HG03342 (cell line): Measurements from ENCODE around the gene GNMT.
"Not testable (repeated sequence)": the region's sequence is repeated elsewhere in the genome, so short reads cannot be mapped to it uniquely, and the experiment has no call there.

Experiments used
- ATAC-seq: cut with Tn5 transposase; IDR thresholded peaks from one replicate; pipeline ENCODE4 v1.9.1; 2021; ENCODE audit warnings: mild to moderate bottlenecking, moderate library complexity; ENCODE audit not compliant: unreplicated experiment

The GNMT gene

GRCh38 chr6:42940493-42941045 is 20.0 kb upstream of the GNMT start:
- no peak for ATAC-seq

DNA sequence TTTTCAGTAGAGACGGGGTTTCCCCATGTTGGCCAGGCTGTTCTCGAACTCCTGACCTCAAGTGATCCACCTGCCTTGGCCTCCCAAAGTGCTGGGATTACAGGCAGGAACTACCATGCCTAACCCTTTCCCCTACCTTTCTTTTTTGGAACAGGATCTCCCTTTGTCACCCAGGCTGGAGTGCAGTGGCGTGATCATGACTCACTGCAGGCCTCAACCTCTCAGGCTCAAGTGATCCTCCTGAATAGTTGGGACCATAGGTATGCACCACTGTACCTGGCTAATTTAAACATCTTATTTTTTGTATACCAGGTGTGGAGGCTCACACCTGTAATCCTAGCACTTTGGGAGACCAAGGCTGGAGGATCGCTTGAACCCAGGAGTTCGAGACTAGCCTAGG is 19.2 kb upstream of the GNMT start:
- ATAC-seq, result not testable (repeated sequence)

GRCh38 chr6:42942444-42942843 is 18.1 kb upstream of the GNMT start:
- no peak for ATAC-seq

DNA sequence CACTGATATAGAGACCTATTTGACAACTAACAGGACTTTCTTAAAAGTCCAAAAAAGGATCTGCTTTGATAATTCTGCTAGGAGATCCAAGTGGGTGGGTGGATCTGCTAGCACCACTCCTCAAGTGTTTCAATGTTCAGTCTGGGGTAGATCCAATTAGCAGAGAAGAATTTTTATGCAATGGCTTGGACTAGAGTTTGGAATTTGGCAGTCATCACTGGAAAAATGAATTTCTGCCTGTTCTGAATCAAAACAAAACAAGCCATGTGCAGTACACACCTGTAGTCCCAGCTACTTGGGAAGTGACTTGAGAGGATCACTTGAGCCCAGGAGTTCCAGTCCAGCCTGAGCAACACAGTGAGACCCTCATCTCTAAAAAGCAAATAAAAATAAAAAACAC is 12.6 kb upstream of the GNMT start:
- ATAC-seq, result no peak

GRCh38 chr6:42952389-42952788 is 8.2 kb upstream of the GNMT start:
- no peak for ATAC-seq

DNA sequence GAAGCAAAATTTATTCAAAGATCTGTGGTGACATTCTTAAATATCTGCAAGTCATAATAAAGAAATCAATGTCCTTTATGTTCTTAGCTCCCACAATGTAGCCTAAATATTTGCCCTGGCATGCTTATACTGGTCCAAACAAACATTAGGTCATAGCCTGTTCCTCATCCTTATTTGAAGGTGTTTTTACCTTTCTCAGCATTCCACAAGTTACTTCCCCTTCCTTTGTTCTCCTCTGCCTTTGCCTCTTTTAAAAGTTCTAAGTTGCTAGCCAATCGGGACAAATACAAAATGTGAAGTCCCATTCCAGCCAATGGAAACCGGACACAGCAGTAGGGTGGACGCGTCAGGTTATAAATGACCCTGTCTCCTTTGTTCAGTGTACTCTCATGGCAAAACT is 6.1 kb upstream of the GNMT start:
- ATAC-seq, result not testable (repeated sequence)

DNA sequence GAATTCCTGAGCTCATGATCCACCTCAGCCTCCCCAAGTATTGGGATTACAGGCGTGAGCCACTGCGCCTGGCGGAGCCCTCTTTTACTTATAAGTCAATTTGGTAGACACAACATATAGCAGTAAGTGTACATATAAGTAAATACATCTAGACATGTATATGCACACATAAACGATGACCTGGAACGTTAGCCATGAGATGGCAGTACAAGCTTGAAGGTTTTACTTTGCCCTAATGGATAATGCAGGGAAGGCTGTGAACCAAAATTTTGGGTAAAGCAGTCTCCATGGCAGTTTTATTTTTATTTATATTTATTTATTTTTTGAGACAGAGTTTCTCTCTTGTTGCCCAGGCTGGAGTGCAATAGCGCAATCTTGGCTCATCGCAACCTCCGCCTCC is 2.4 kb upstream of the GNMT start:
- ATAC-seq, result no peak

DNA sequence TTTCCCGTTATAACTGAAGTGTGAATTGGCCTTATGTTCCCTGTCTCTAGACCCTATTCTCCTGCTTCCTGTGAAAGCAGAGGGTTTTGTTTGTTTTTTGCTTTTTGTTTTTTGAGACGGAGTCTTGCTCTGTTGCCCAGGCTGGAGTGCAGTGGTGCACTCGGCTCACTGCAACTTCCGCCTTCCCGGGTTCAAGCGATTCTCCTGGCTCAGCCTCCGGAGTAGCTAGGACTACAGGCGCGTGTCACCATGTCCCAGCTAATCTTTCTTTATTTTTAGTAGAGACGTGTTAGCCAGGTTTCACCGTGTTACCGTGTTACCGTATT is 674 bp upstream of the GNMT start:
- ATAC-seq, result no peak

GRCh38 chr6:42961020-42961470 is 491 bp downstream of the GNMT start:
- ATAC-seq, result no peak

- ATAC-seq, result no peak
Observed at GRCh38 chr6:42962096-42962495, 1.5 kb downstream of the GNMT start.

DNA sequence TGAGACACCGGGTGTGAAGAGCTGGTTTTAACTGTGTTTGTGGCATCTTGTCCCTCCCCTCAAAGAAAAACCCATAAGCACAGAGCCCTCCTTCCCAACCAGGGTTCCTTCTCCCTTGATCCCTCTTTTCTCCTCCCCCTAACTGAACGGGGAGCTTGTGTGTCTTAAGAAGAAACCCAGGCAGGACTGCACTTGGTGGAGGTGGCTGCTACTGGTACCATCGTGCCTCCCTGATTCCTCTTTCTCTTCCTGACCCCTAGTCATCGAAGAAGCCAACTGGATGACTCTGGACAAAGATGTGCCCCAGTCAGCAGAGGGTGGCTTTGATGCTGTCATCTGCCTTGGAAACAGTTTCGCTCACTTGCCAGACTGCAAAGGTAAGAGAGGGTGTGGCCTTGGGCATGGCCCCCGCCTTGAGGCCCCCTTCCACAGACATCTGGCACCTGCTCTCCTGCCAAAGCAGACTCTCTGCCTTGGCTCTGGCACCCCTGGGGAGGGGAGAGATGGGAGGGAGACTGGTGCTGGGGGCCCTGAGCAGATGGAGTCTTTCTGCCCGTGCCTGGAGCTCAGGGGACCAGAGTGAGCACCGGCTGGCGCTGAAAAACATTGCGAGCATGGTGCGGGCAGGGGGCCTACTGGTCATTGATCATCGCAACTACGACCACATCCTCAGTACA is 2.1 kb downstream of the GNMT start:
- no peak for ATAC-seq

- no peak for ATAC-seq
Observed at GRCh38 chr6:42963179-42963854, 2.8 kb downstream of the GNMT start.

- ATAC-seq, result no peak
Observed at GRCh38 chr6:42963855-42964605, 3.5 kb downstream of the GNMT start.

DNA sequence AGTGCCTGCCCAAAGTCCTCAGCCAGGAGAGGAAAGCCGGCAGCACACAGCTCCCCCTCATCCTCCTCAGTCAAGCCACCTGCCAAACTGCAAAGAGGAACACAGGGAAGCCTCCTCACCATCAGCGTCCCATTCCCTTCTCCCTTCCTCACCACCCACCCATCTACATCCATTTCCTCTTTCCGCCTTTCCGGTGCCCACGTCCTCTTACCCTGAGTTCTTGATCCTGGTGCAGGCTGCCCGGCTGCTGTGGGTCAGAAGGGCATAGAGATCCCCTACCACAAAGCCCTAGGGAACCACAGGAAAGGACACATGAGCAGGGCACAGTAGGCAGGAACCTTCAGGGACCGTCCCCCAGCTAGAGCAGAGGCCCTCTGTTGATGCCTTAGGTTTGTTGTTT is 6.0 kb downstream of the GNMT start:
- ATAC-seq, result no peak

- no peak for ATAC-seq
Observed at GRCh38 chr6:42967228-42967627, 6.7 kb downstream of the GNMT start.

- ATAC-seq, result no peak
Observed at GRCh38 chr6:42968126-42968701, 7.7 kb downstream of the GNMT start.

DNA sequence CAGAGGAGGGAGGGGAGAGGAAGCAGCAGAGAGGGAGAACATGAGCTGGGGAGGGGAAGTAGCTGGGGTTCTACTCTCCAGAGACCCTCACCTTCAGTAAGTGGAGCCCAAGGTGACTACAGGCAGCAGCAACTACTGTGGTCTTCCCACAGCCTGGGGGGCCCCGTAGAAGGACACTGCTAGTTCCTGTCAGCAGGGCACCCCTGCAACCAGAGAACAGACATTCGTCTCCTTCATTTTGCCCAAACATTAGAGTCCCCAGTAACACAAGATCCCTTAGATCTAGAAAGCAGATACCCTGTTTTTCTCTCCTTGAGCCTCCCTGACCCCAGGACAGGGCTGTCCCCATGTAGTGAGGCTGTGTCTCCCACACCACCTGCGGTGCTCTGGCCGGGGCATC is 8.2 kb downstream of the GNMT start:
- no peak for ATAC-seq

DNA sequence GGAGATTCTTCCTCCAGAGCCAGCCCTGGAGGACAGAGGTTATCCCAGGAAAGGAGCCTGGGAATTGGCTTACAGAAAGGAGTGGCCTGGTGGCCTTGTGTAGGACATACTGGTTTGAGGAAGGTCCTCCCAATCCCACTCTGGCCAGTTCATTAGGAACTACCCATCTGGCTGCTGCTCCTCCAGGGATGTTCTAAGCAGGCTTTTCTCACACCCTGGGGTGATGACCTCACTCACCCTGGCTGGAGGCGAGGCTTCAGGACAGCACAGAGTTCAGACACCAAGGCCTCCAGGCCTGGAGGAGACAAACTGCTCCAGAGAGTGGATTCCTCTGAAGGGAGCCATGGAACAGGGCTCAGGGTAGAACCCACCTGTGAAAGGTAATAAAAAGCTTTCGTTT is 8.9 kb downstream of the GNMT start:
- no peak for ATAC-seq

- no peak for ATAC-seq
Observed at GRCh38 chr6:42969934-42970333, 9.4 kb downstream of the GNMT start.

DNA sequence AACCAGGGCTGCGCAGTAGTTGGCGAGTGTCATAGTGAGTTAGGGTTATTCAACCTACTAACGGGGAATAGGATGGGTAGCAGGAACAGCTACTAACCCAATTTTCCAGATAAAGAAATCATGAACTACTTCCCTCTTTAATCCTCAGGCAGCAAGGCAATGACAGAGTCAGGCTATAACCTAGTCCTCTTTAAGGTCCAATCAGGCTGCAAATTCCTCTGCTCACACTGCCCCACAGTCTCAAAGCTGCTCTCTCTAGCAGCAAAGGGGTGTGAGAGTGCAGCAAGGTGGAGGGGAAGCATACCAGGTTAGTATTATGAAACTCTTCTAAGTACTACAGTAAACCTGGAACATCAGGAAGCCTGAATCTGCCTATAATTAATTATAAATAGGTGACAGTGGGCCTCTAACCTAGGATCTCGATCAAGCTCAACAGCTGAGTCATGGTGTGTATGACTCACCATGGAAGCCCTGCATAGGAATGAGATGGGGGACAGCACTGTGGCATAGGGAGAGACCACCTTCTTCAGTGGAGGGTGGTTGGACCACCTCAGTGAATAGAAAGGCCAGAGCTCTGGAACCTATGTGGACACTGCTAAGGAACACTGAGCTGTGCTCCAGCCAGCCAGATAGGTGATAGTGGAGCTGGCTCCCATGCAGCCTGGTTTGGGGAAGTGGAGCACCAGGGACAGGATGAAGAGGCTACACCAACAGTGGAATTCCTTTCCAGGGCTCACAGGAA is 10.5 kb downstream of the GNMT start:
- ATAC-seq, result no peak
